DND-41 (cell line): ENCODE data around the gene CLSTN2.

ENCODE experiments used
- EZH2 ChIP-seq: IDR thresholded peaks from 3 replicates; pipeline ENCODE4 v1.6.1; 2012; ENCODE audit warnings: borderline replicate concordance, low read depth, mild to moderate bottlenecking, moderate library complexity, low read length, inconsistent platforms; ENCODE audit not compliant: severe bottlenecking
- TF ChIP-seq, protein P1 (sequence below): IDR thresholded peaks from 2 replicates; pipeline ENCODE4 v1.5.1; 2012; ENCODE audit warnings: borderline replicate concordance, low read length, moderate library complexity, mild to moderate bottlenecking; ENCODE audit not compliant: poor library complexity, severe bottlenecking; ENCODE audit errors: extremely low read depth

DNA sequence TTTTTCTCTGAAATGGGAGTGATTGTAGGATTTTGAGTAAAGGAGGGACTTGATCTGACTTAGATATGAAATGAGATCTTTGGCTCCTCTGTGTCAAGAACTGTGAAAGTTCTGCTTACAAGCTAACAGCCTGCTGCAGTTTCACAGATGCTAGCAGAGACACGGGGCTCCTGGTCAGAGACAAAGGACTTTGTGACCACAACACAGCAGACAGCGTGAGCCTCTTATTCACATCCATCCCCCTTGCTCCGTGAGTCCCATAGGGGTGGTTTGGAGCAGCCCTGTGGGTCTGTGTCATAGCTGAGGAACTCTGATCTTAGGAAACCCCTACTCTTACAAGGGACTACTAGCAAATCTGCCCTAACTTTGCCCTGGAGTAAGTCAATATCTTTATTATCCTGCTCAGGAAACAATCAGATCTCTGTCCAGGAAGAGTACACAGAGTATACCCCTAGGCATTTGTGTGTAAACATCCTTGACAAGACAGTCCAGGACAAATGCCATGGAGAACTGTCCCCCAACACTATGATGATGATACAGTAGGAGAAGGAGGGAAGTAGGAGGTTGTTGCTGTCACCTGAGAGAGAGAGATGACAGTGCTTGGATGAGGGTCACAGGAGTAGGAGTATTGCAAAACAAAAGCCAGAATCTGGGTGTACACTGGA, 80.0 kb downstream of the CLSTN2 start:
- TF ChIP-seq, protein P1, sequence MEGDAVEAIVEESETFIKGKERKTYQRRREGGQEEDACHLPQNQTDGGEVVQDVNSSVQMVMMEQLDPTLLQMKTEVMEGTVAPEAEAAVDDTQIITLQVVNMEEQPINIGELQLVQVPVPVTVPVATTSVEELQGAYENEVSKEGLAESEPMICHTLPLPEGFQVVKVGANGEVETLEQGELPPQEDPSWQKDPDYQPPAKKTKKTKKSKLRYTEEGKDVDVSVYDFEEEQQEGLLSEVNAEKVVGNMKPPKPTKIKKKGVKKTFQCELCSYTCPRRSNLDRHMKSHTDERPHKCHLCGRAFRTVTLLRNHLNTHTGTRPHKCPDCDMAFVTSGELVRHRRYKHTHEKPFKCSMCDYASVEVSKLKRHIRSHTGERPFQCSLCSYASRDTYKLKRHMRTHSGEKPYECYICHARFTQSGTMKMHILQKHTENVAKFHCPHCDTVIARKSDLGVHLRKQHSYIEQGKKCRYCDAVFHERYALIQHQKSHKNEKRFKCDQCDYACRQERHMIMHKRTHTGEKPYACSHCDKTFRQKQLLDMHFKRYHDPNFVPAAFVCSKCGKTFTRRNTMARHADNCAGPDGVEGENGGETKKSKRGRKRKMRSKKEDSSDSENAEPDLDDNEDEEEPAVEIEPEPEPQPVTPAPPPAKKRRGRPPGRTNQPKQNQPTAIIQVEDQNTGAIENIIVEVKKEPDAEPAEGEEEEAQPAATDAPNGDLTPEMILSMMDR = no peak
- TF ChIP-seq EZH2 = no peak
